ENCODE measurements around the gene TTK. TPM values are rescaled to one million over a fixed set of nuclear protein-coding genes. Genes with fewer than 3 reads are reported as not detected.

The TTK gene
- total and polyA plus RNA-seq, 2 experiments from 2014 or later, result 50.7 to 79.6 TPM

GRCh38 chr6:80028589-80028988 is 24.1 kb downstream of the TTK start:
- no peak overlapping the region for H3K4me3 ChIP-seq
- H2AFZ ChIP-seq, result no peak overlapping the region
- no peaks in the 10 kb centered on the region for H3K79me2 ChIP-seq (replicated peaks; ENCODE audit: insufficient read depth)
- Mint-ChIP-seq H3K4me3 (no peak overlapping the region), H3K27me3 (ENCODE audit: insufficient read depth, low read depth, poor library complexity) (no peaks in the 10 kb centered on the region), H3K9me3 (no peaks in the 10 kb centered on the region), H3K27ac (no peak overlapping the region), H3K36me3 (ENCODE audit: low read depth) (peaks cover 61% of the 10 kb centered on the region), H3K4me1 (no peaks in the 10 kb centered on the region)
- H3K27ac ChIP-seq (ENCODE audit: low read depth), result no peak overlapping the region
- DNase-seq (ENCODE audit: low spot score) (no peak), ATAC-seq (no peak)
- H3F3A ChIP-seq (replicated peaks; ENCODE audit: low read depth), result no peaks in the 10 kb centered on the region
- TF ChIP-seq EZH2phosphoT487 (IDR thresholded peaks at IDR 0.05; ENCODE audit: unreplicated experiment), result no peak
- no peak for TF ChIP-seq ZNF114 (CRISPR knock-in tag; IDR thresholded peaks at IDR 0.05)
- H3K36me3 ChIP-seq (ENCODE audit: insufficient read depth), result peaks cover 45% of the 10 kb centered on the region
- no peaks in the 10 kb centered on the region for H3K9me2 ChIP-seq (ENCODE audit: insufficient read depth)
- no peaks in the 10 kb centered on the region for H3K4me1 ChIP-seq (ENCODE audit: insufficient read depth)
- no peaks in the 10 kb centered on the region for H3K27me3 ChIP-seq (ENCODE audit: insufficient read depth)
- H4K20me1 ChIP-seq (replicated peaks; ENCODE audit: insufficient read depth), result no peaks in the 10 kb centered on the region
- no peak overlapping the region for H3K4me2 ChIP-seq

DNA sequence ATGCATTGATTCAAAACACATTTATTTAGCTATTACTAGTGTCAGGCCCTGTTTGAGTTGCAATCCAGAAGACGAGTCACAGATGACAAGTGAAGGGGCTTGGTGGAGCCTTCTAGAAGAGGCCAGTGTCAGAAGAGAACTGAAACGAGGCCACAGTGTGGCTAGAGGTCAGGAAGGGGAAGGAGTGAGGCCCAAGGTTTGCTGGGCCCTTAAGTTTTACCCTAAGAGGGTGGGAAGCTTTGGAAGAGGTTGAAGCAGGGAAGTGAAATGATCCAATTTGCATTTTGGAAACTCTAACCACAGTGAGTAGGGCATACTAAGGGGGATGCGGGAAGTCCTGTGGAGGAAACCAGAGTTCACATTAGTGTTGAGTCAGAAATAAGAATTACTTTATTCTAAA is 25.0 kb downstream of the TTK start:
- H3K4me2 ChIP-seq, result no peak overlapping the region
- no peak overlapping the region for H2AFZ ChIP-seq
- H3K27ac ChIP-seq (ENCODE audit: low read depth), result no peak overlapping the region
- no peaks in the 10 kb centered on the region for H3K4me1 ChIP-seq (ENCODE audit: insufficient read depth)
- Mint-ChIP-seq H3K4me1 (no peaks in the 10 kb centered on the region), H3K36me3 (ENCODE audit: low read depth) (peaks cover 58% of the 10 kb centered on the region), H3K27me3 (ENCODE audit: insufficient read depth, low read depth, poor library complexity) (no peaks in the 10 kb centered on the region), H3K9me3 (no peaks in the 10 kb centered on the region), H3K4me3 (no peak overlapping the region), H3K27ac (peak overlapping the region; percentile 60; the same call in 1 of the 2 replicates)
- H4K20me1 ChIP-seq (replicated peaks; ENCODE audit: insufficient read depth), result no peaks in the 10 kb centered on the region
- no peak for ATAC-seq
- peaks cover 46% of the 10 kb centered on the region for H3K36me3 ChIP-seq (ENCODE audit: insufficient read depth)
- H3K4me3 ChIP-seq, result no peak overlapping the region
- no peak for DNase-seq (ENCODE audit: low spot score)
- H3F3A ChIP-seq (replicated peaks; ENCODE audit: low read depth), result no peaks in the 10 kb centered on the region
- H3K27me3 ChIP-seq (ENCODE audit: insufficient read depth), result no peaks in the 10 kb centered on the region
- no peaks in the 10 kb centered on the region for H3K79me2 ChIP-seq (replicated peaks; ENCODE audit: insufficient read depth)
- no peaks in the 10 kb centered on the region for H3K9me2 ChIP-seq (ENCODE audit: insufficient read depth)
- TF ChIP-seq, protein P1, sequence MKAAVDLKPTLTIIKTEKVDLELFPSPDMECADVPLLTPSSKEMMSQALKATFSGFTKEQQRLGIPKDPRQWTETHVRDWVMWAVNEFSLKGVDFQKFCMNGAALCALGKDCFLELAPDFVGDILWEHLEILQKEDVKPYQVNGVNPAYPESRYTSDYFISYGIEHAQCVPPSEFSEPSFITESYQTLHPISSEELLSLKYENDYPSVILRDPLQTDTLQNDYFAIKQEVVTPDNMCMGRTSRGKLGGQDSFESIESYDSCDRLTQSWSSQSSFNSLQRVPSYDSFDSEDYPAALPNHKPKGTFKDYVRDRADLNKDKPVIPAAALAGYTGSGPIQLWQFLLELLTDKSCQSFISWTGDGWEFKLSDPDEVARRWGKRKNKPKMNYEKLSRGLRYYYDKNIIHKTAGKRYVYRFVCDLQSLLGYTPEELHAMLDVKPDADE (IDR thresholded peaks at IDR 0.05), result no peak
- TF ChIP-seq REST (IDR thresholded peaks at IDR 0.05; ENCODE audit: unreplicated experiment) (no peak), ZNF331 (CRISPR knock-in tag; IDR thresholded peaks at IDR 0.05; ENCODE audit: low read depth) (no peak), EZH2phosphoT487 (IDR thresholded peaks at IDR 0.05; ENCODE audit: unreplicated experiment) (no peak), CTCF (conservative IDR thresholded peaks at IDR 0.05; ENCODE audit: low read depth in 2 of 2) (no peak), ZNF114 (CRISPR knock-in tag; IDR thresholded peaks at IDR 0.05) (no peak), POLR2AphosphoS5 (IDR thresholded peaks at IDR 0.05; ENCODE audit: low read depth) (no peak), NANOG (IDR thresholded peaks at IDR 0.05; ENCODE audit: borderline replicate concordance) (no peak)
- TF ChIP-seq, protein P2, sequence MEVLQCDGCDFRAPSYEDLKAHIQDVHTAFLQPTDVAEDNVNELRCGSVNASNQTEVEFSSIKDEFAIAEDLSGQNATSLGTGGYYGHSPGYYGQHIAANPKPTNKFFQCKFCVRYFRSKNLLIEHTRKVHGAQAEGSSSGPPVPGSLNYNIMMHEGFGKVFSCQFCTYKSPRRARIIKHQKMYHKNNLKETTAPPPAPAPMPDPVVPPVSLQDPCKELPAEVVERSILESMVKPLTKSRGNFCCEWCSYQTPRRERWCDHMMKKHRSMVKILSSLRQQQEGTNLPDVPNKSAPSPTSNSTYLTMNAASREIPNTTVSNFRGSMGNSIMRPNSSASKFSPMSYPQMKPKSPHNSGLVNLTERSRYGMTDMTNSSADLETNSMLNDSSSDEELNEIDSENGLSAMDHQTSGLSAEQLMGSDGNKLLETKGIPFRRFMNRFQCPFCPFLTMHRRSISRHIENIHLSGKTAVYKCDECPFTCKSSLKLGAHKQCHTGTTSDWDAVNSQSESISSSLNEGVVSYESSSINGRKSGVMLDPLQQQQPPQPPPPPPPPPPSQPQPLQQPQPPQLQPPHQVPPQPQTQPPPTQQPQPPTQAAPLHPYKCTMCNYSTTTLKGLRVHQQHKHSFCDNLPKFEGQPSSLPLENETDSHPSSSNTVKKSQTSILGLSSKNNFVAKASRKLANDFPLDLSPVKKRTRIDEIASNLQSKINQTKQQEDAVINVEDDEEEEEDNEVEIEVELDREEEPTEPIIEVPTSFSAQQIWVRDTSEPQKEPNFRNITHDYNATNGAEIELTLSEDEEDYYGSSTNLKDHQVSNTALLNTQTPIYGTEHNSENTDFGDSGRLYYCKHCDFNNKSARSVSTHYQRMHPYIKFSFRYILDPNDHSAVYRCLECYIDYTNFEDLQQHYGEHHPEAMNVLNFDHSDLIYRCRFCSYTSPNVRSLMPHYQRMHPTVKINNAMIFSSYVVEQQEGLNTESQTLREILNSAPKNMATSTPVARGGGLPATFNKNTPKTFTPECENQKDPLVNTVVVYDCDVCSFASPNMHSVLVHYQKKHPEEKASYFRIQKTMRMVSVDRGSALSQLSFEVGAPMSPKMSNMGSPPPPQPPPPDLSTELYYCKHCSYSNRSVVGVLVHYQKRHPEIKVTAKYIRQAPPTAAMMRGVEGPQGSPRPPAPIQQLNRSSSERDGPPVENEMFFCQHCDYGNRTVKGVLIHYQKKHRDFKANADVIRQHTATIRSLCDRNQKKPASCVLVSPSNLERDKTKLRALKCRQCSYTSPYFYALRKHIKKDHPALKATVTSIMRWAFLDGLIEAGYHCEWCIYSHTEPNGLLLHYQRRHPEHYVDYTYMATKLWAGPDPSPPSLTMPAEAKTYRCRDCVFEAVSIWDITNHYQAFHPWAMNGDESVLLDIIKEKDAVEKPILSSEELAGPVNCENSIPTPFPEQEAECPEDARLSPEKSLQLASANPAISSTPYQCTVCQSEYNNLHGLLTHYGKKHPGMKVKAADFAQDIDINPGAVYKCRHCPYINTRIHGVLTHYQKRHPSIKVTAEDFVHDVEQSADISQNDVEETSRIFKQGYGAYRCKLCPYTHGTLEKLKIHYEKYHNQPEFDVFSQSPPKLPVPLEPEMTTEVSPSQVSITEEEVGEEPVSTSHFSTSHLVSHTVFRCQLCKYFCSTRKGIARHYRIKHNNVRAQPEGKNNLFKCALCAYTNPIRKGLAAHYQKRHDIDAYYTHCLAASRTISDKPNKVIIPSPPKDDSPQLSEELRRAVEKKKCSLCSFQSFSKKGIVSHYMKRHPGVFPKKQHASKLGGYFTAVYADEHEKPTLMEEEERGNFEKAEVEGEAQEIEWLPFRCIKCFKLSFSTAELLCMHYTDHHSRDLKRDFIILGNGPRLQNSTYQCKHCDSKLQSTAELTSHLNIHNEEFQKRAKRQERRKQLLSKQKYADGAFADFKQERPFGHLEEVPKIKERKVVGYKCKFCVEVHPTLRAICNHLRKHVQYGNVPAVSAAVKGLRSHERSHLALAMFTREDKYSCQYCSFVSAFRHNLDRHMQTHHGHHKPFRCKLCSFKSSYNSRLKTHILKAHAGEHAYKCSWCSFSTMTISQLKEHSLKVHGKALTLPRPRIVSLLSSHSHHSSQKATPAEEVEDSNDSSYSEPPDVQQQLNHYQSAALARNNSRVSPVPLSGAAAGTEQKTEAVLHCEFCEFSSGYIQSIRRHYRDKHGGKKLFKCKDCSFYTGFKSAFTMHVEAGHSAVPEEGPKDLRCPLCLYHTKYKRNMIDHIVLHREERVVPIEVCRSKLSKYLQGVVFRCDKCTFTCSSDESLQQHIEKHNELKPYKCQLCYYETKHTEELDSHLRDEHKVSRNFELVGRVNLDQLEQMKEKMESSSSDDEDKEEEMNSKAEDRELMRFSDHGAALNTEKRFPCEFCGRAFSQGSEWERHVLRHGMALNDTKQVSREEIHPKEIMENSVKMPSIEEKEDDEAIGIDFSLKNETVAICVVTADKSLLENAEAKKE (CRISPR knock-in tag; IDR thresholded peaks at IDR 0.05), result no peak
